H1 (cell line): ENCODE data around the gene SEC63. TPM values are rescaled to one million over a fixed set of nuclear protein-coding genes. Genes with fewer than 3 reads are reported as not detected.

Experiments
- CTBP2 ChIP-seq: IDR thresholded peaks from 2 replicates; pipeline ENCODE4 v1.7.0; 2011; ENCODE audit warnings: borderline replicate concordance, mild to moderate bottlenecking, moderate library complexity, mixed read lengths, low read length; ENCODE audit not compliant: insufficient read depth, insufficient read length
- SAP30 ChIP-seq: fragments of 300-600 bp; sonication (generic); IDR thresholded peaks from 2 replicates; pipeline ENCODE4 v1.7.1; 2012; ENCODE audit warnings: low read length, moderate library complexity, mild to moderate bottlenecking, inconsistent platforms; ENCODE audit not compliant: insufficient read depth, insufficient replicate concordance
- SIX5 ChIP-seq: IDR thresholded peaks from 2 replicates; pipeline ENCODE4 v1.6.1; 2011; ENCODE audit warnings: mild to moderate bottlenecking, low read depth, low read length
- polyA plus RNA-seq, 7 experiments: library from polyadenylated mRNA; depleted of rRNA in 3 of 7; stranded (reverse) in 5 of 7; unstranded in 2 of 7; fragments of >200 nt in 5 of 7; fragments of 200-250 nt in 2 of 7; gene quantifications; 1 replicate in 5 of 7; 2 replicates in 1 of 7; 4 replicates in 1 of 7; pipeline versions ENCODE4 v1.2.1 to v1.2.3, GENCODE V29; 2011 to 2013; ENCODE audit warnings: missing spikeins in 2 of 7, mixed read lengths in 2 of 7
- total RNA-seq: library from RNA; stranded (reverse); fragmentation: NEBNext Ultra II Directional; extraction: Animal tissue kit (Norgen Biotek cat#: 25700); gene quantifications from 2 replicates; pipeline ENCODE4 v1.2.1, GENCODE V29; 2021
- TF ChIP-seq, protein P1 (sequence below): IDR thresholded peaks from 2 replicates; pipeline ENCODE4 v1.6.1; 2011; ENCODE audit warnings: low read depth, mild to moderate bottlenecking, low read length; ENCODE audit not compliant: insufficient read depth

SEC63 gene
- total and polyA plus RNA-seq, 2 of the 8 experiments (the other 6 are each of a cell fraction or from before 2014, with no cell fraction given), result 17.3 to 121 TPM

DNA sequence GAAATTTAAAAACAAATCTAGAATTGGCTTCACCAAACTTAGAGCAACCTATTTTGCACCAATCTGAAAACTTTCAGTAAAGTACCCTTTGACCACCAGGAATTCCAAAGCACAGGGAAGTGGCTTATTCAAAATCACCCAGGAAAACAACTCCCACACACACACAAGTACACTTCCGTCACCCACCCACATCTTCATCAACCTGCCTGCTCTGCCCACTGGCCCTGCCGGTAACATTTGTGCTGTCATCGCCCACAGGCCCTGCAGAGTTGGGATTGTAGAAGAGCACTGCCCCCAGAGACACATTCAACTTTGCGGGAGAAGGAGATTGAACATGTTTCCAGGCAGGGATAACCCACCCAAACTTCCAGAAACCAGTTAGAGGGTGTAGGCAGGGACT is 114.6 kb downstream of the SEC63 start (continued):
- TF ChIP-seq, protein P1, sequence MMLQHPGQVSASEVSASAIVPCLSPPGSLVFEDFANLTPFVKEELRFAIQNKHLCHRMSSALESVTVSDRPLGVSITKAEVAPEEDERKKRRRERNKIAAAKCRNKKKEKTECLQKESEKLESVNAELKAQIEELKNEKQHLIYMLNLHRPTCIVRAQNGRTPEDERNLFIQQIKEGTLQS, result no peak
- TF ChIP-seq CTBP2 (no peak), SAP30 (no peak), SIX5 (no peak)
